SK-N-SH (cell line): ENCODE data around the gene RFLNA. TPM values are rescaled to one million over a fixed set of nuclear protein-coding genes. Genes with fewer than 3 reads are reported as not detected.

Experiments
- CTCF ChIA-PET: fragments of 300-600, 350-600 bp; formaldehyde crosslinking; extraction: SDS; loops from one replicate; lab custom pipeline; 2021; lab: Yijun Ruan, JAX
- POLR2A ChIA-PET: fragments of 350-600 bp; sonication (Branson Sonifier 250); formaldehyde crosslinking; extraction: SDS; loops from one replicate; lab custom pipeline; 2020; ENCODE audit warnings: antibody characterized with exemption, inconsistent platforms; lab: Yijun Ruan, JAX
- DNase-seq: peaks from one replicate; pipeline ENCODE4 v3.0.0; 2012
- H2AFZ ChIP-seq: fragments of 200-600 bp; sonication (generic); 2 replicates; pipeline ENCODE4 v1.8.1; 2016; ENCODE audit warnings: antibody characterized with exemption, mild to moderate bottlenecking, low read depth
- H3F3A ChIP-seq: fragments of 200-600 bp; sonication (generic); replicated peaks from 2 replicates; pipeline ENCODE3; 2016; ENCODE audit warnings: antibody characterized with exemption, mild to moderate bottlenecking; ENCODE audit not compliant: insufficient read depth
- H3K27ac ChIP-seq, 2 experiments: fragments of 200-500 bp in 1 of 2; fragments of 200-600 bp in 1 of 2; sonication (Bioruptor generic) in 1 of 2; sonication (generic), shearing (Covaris generic) in 1 of 2; 2 replicates each; pipeline versions ENCODE4 v1.5.1 to v1.6.1; 2014 to 2016; ENCODE audit warnings: low read depth in 2 of 2, inconsistent platforms in 1 of 2, low read length in 1 of 2, mild to moderate bottlenecking in 1 of 2, mixed read lengths in 1 of 2
- H3K27me3 ChIP-seq: fragments of 200-600 bp; sonication (generic), shearing (Covaris generic); 2 replicates; pipeline ENCODE4 v1.6.1; 2016; ENCODE audit warnings: mixed run types; ENCODE audit not compliant: insufficient read depth
- H3K36me3 ChIP-seq, 2 experiments: fragments of 200-500 bp in 1 of 2; fragments of 200-600 bp in 1 of 2; sonication (Bioruptor generic) in 1 of 2; sonication (generic) in 1 of 2; replicated peaks in 1 of 2; 2 replicates each; pipeline versions ENCODE3 to v1.5.1; 2014 to 2016; ENCODE audit warnings: low read length in 1 of 2, mild to moderate bottlenecking in 1 of 2; ENCODE audit not compliant: insufficient read depth in 2 of 2, control insufficient read depth in 1 of 2
- H3K4me1 ChIP-seq, 2 experiments: fragments of 200-500 bp in 1 of 2; fragments of 200-600 bp in 1 of 2; sonication (Bioruptor generic) in 1 of 2; sonication (generic), shearing (Covaris generic) in 1 of 2; 2 replicates each; pipeline versions ENCODE4 v1.5.1 to v1.6.1; 2014 to 2016; ENCODE audit warnings: low read depth in 1 of 2, low read length in 1 of 2, mixed run types in 1 of 2; ENCODE audit not compliant: insufficient read depth in 2 of 2, control insufficient read depth in 1 of 2
- H3K4me2 ChIP-seq: fragments of 200-600 bp; sonication (generic), shearing (Covaris generic); 2 replicates; pipeline ENCODE4 v1.6.1; 2017; ENCODE audit warnings: mixed run types
- H3K4me3 ChIP-seq, 2 experiments: fragments of 200-500 bp in 1 of 2; fragments of 200-600 bp in 1 of 2; sonication (Bioruptor generic) in 1 of 2; sonication (generic), shearing (Covaris generic) in 1 of 2; 2 replicates each; pipeline versions ENCODE4 v1.5.1 to v1.8.1; 2014 to 2016; ENCODE audit warnings: low read depth in 2 of 2, inconsistent platforms in 1 of 2, low read length in 1 of 2, mild to moderate bottlenecking in 1 of 2, mixed read lengths in 1 of 2, moderate library complexity in 1 of 2
- H3K79me2 ChIP-seq: fragments of 200-600 bp; sonication (generic); 2 replicates; pipeline ENCODE4 v1.8.1; 2017; ENCODE audit warnings: mild to moderate bottlenecking; ENCODE audit not compliant: insufficient read depth
- H3K9ac ChIP-seq: fragments of 200-600 bp; sonication (generic); 2 replicates; pipeline ENCODE4 v1.6.1; 2017; ENCODE audit warnings: mixed run types
- H3K9me2 ChIP-seq: fragments of 200-600 bp; sonication (generic); 2 replicates; pipeline ENCODE4 v1.6.1; 2017; ENCODE audit warnings: mixed run types
- H3K9me3 ChIP-seq: fragments of 200-600 bp; sonication (generic); 2 replicates; pipeline ENCODE4 v1.6.1; 2017; ENCODE audit warnings: mixed run types, mild to moderate bottlenecking, moderate library complexity
- H4K20me1 ChIP-seq: fragments of 200-600 bp; sonication (generic); 2 replicates; pipeline ENCODE4 v1.6.1; 2017; ENCODE audit warnings: mild to moderate bottlenecking, mixed run types; ENCODE audit not compliant: insufficient read depth
- EP300 ChIP-seq, 2 experiments: IDR thresholded peaks; 2 replicates each; pipeline versions ENCODE4 v1.4.0 to v1.6.1; 2012; ENCODE audit warnings: borderline replicate concordance in 1 of 2, low read depth in 1 of 2, low read length in 1 of 2
- FOXJ3 ChIP-seq: sonication (generic); formaldehyde crosslinking; IDR thresholded peaks from 2 replicates; pipeline ENCODE4 v1.5.1; 2020; ENCODE audit warnings: mild to moderate bottlenecking, missing genetic modification reagents
- IRF3 ChIP-seq: fragments of 150-350 bp; IDR thresholded peaks from 2 replicates; pipeline ENCODE4 v1.6.1; 2016; ENCODE audit warnings: mild to moderate bottlenecking, low read depth, low read length
- JUND ChIP-seq: IDR thresholded peaks from 2 replicates; pipeline ENCODE4 v1.4.0; 2012
- MXI1 ChIP-seq: IDR thresholded peaks from 2 replicates; pipeline ENCODE4 v1.6.1; 2012; ENCODE audit warnings: mild to moderate bottlenecking, low read depth, low read length, improper control_type of control experiment
- NFIC ChIP-seq: IDR thresholded peaks from 2 replicates; pipeline ENCODE4 v1.4.0; 2012; ENCODE audit warnings: borderline replicate concordance
- PBX3 ChIP-seq: IDR thresholded peaks from 2 replicates; pipeline ENCODE4; 2012
- POLR2AphosphoS5 ChIP-seq: IDR thresholded peaks from 2 replicates; pipeline ENCODE4 v1.6.1; 2012; ENCODE audit warnings: low read depth, low read length
- RAD21 ChIP-seq: IDR thresholded peaks from 2 replicates; pipeline ENCODE4 v1.6.1; 2012; ENCODE audit warnings: mild to moderate bottlenecking, low read length
- RCOR1 ChIP-seq: fragments of 150-350 bp; IDR thresholded peaks from 2 replicates; pipeline ENCODE4 v1.6.1; 2017; ENCODE audit warnings: antibody characterized with exemption, low read length
- RXRA ChIP-seq: IDR thresholded peaks from 2 replicates; pipeline ENCODE4 v1.4.0; 2012; ENCODE audit warnings: low read depth, mild to moderate bottlenecking, borderline replicate concordance
- SIN3A ChIP-seq: IDR thresholded peaks from 2 replicates; pipeline ENCODE4 v1.6.1; 2012; ENCODE audit warnings: low read depth, mild to moderate bottlenecking, low read length, moderate library complexity, borderline replicate concordance
- TAF1 ChIP-seq: IDR thresholded peaks from 2 replicates; pipeline ENCODE4 v1.6.1; 2012; ENCODE audit warnings: low read depth, mild to moderate bottlenecking, low read length, moderate library complexity, borderline replicate concordance
- YY1 ChIP-seq: IDR thresholded peaks from 2 replicates; pipeline ENCODE4 v1.4.0; 2012; ENCODE audit warnings: low read depth, mild to moderate bottlenecking
- ZBTB33 ChIP-seq: IDR thresholded peaks from 2 replicates; pipeline ENCODE4 v1.4.0; 2012; ENCODE audit warnings: low read depth, borderline replicate concordance
- WGBS: methylation state at CpG from one replicate; pipeline ENCODE4 v1.1.6; 2017; ENCODE audit warnings: low lambda C conversion rate; 5-methylcytosine and 5-hydroxymethylcytosine counted together
- polyA plus RNA-seq, 3 experiments: library from polyadenylated mRNA; depleted of rRNA; stranded (reverse); fragments of >200 nt; gene quantifications; 2 replicates each; pipeline ENCODE4 v1.2.3, GENCODE V29; 2012

Gene RFLNA
- polyA plus RNA-seq, 1 of the 3 experiments (the other 2 are of a cell fraction) = 0.10 TPM

GRCh38 chr12:124284368-124284767, 10.5 kb upstream of the RFLNA start:
- no peak overlapping the region for H3K4me2 ChIP-seq
- 49% methylated on average over 5 of the region's 5 CpGs for WGBS
- H3K79me2 ChIP-seq = no peaks in the 10 kb centered on the region
- CTCF ChIA-PET = interaction anchor here (0.6 to 0.7 kb wide), 2 partner anchors 10 to 86 kb away, joined by 3 to 4 read pairs; partner anchors contain the start of gene RFLNA
- peaks cover 6% of the 10 kb centered on the region; the same call in 1 of the 2 replicates for H3K27me3 ChIP-seq
- TF ChIP-seq FOXJ3 (CRISPR knock-in tag) (no peak), POLR2AphosphoS5 (no peak), MXI1 (no peak), NFIC (no peak), EP300 (IDR thresholded peaks at IDR 0.05; ENCODE audit: borderline replicate concordance in 1 of 2, low read depth in 1 of 2, low read length in 1 of 2) (no peak), SIN3A (no peak), IRF3 (no peak), PBX3 (no peak), RXRA (no peak), JUND (no peak), YY1 (no peak), RAD21 (no peak), ZBTB33 (no peak), RCOR1 (no peak), TAF1 (no peak)
- no peaks in the 10 kb centered on the region for H3K9me2 ChIP-seq
- peaks cover 0 to 13% of the 10 kb centered on the region in 2 experiments; a peak in 2 of 4 replicates for H3K4me1 ChIP-seq
- H3K36me3 ChIP-seq = no peaks in the 10 kb centered on the region
- H3K4me3 ChIP-seq = no peak overlapping the region
- no peak overlapping the region for H3K27ac ChIP-seq
- DNase-seq = no peak
- H4K20me1 ChIP-seq = no peaks in the 10 kb centered on the region
- H3F3A ChIP-seq = no peaks in the 10 kb centered on the region
- POLR2A ChIA-PET = no interaction called here
- H3K9ac ChIP-seq = no peak overlapping the region
- H2AFZ ChIP-seq = no peak overlapping the region
- H3K9me3 ChIP-seq = no peaks in the 10 kb centered on the region
